GM23338 (cell line): ENCODE data around the gene RAB40B. TPM values are rescaled to one million over a fixed set of nuclear protein-coding genes. Genes with fewer than 3 reads are reported as not detected.
A peak's percentile ranks its signal among the peaks of the same experiment; 100 is the strongest.

ENCODE experiments used
- ATAC-seq: fragments of 200-7000 bp; cut with Tn5 transposase; 3 replicates; pipeline ENCODE4 v1.9.1; 2020
- DNase-seq: peaks from one replicate; pipeline ENCODE4 v3.0.0-alpha.2; 2015; ENCODE audit warnings: low spot score
- H2AFZ ChIP-seq: fragments of 200-600 bp; sonication (generic); 2 replicates; pipeline ENCODE4 v1.8.0; 2016; ENCODE audit warnings: antibody characterized with exemption, mild to moderate bottlenecking, moderate library complexity
- H3F3A ChIP-seq: fragments of 200-600 bp; sonication (generic); replicated peaks from 2 replicates; pipeline ENCODE4 v1.8.0; 2017; ENCODE audit warnings: antibody characterized with exemption, mixed run types, low read depth
- H3K27ac ChIP-seq: fragments of 200-600 bp; sonication (generic); 2 replicates; pipeline ENCODE4 v1.6.1; 2016; ENCODE audit warnings: low read depth
- H3K27me3 ChIP-seq: fragments of 200-600 bp; sonication (generic); 2 replicates; pipeline ENCODE4 v1.8.0; 2016; ENCODE audit warnings: mild to moderate bottlenecking, mixed run types, moderate library complexity; ENCODE audit not compliant: insufficient read depth
- H3K36me3 ChIP-seq: fragments of 200-600 bp; sonication (generic); 2 replicates; pipeline ENCODE4 v1.8.0; 2016; ENCODE audit warnings: mild to moderate bottlenecking; ENCODE audit not compliant: insufficient read depth
- H3K4me1 ChIP-seq: fragments of 200-600 bp; sonication (generic); 2 replicates; pipeline ENCODE4 v1.8.0; 2016; ENCODE audit warnings: mild to moderate bottlenecking, moderate library complexity; ENCODE audit not compliant: insufficient read depth
- H3K4me2 ChIP-seq: fragments of 200-600 bp; sonication (generic); 2 replicates; pipeline ENCODE4 v1.7.1; 2017; ENCODE audit warnings: mixed run types
- H3K4me3 ChIP-seq: fragments of 200-600 bp; sonication (generic); 2 replicates; pipeline ENCODE4 v1.6.1; 2016; ENCODE audit warnings: mixed run types
- H3K79me2 ChIP-seq: fragments of 200-600 bp; sonication (generic); replicated peaks from 2 replicates; pipeline ENCODE4 v1.8.0; 2017; ENCODE audit warnings: mild to moderate bottlenecking; ENCODE audit not compliant: insufficient read depth
- H3K9me2 ChIP-seq: fragments of 200-600 bp; sonication (generic); 2 replicates; pipeline ENCODE4 v1.8.0; 2017; ENCODE audit not compliant: insufficient read depth
- H4K20me1 ChIP-seq: fragments of 200-600 bp; sonication (generic); replicated peaks from 2 replicates; pipeline ENCODE4 v1.8.0; 2017; ENCODE audit warnings: mild to moderate bottlenecking; ENCODE audit not compliant: insufficient read depth
- H3K27ac Mint-ChIP-seq: 2 replicates; pipeline ENCODE4 v1.8.0; 2020; ENCODE audit warnings: inconsistent platforms, mild to moderate bottlenecking, moderate library complexity, mixed read lengths
- H3K27me3 Mint-ChIP-seq: 3 replicates; pipeline ENCODE4 v1.8.0; 2022; ENCODE audit warnings: low read depth, mild to moderate bottlenecking, moderate library complexity, mixed read lengths, inconsistent platforms; ENCODE audit not compliant: insufficient read depth, poor library complexity
- H3K36me3 Mint-ChIP-seq: 3 replicates; pipeline ENCODE4 v1.8.0; 2021; ENCODE audit warnings: low read depth, mild to moderate bottlenecking, inconsistent platforms, moderate library complexity, mixed read lengths
- H3K4me1 Mint-ChIP-seq: 3 replicates; pipeline ENCODE4 v1.8.0; 2020; ENCODE audit warnings: mild to moderate bottlenecking, inconsistent platforms, mixed read lengths
- H3K4me3 Mint-ChIP-seq: 3 replicates; pipeline ENCODE4 v1.8.0; 2021; ENCODE audit warnings: moderate library complexity, mild to moderate bottlenecking, inconsistent platforms, mixed read lengths
- H3K9me3 Mint-ChIP-seq: 3 replicates; pipeline ENCODE4 v1.8.0; 2020; ENCODE audit warnings: moderate library complexity, mild to moderate bottlenecking, inconsistent platforms, mixed read lengths
- CREB1 ChIP-seq: fragments of 250-450 bp; sonication (Bioruptor Pico); IDR thresholded peaks from 2 replicates; pipeline ENCODE4 v1.5.0; 2020; ENCODE audit warnings: low read depth, mild to moderate bottlenecking, moderate library complexity
- EZH2 ChIP-seq: fragments of 200-600 bp; sonication (generic); IDR thresholded peaks from one replicate; pipeline ENCODE4 v1.8.0; 2017; ENCODE audit warnings: antibody characterized with exemption, mild to moderate bottlenecking, low read depth; ENCODE audit not compliant: unreplicated experiment
- EZH2phosphoT487 ChIP-seq: fragments of 200-600 bp; sonication (generic); IDR thresholded peaks from one replicate; pipeline ENCODE4 v1.8.1; 2018; ENCODE audit warnings: antibody characterized with exemption; ENCODE audit not compliant: unreplicated experiment
- JUNB ChIP-seq: IDR thresholded peaks from one replicate; pipeline ENCODE4 v1.6.1; 2016; ENCODE audit warnings: antibody characterized with exemption; ENCODE audit not compliant: unreplicated experiment
- NANOG ChIP-seq: IDR thresholded peaks from 2 replicates; pipeline ENCODE4 v1.6.1; 2016; ENCODE audit warnings: antibody characterized with exemption, borderline replicate concordance
- polyA plus RNA-seq: library from polyadenylated mRNA; unstranded; fragments of >200 nt; fragmentation: Nextera tagmentation; extraction: Ambion mirVana; gene quantifications from 2 replicates; pipeline ENCODE4 v1.2.1, GENCODE V29; 2016
- total RNA-seq: library from RNA; depleted of rRNA; stranded (reverse); fragments of >200 nt; shearing (Covaris generic); gene quantifications from 2 replicates; pipeline ENCODE4 v1.2.3, GENCODE V29; 2014
- TF ChIP-seq, protein P1 (sequence below): fragments of 250-450 bp; sonication (Bioruptor Pico); IDR thresholded peaks from 2 replicates; pipeline ENCODE4 v1.5.0; 2020; ENCODE audit warnings: mild to moderate bottlenecking, moderate library complexity
- TF ChIP-seq, protein P2 (sequence below), 2 experiments: fragments of 200-600 bp in 1 of 2; sonication (generic) in 1 of 2; conservative IDR thresholded peaks; 2 replicates each; pipeline versions ENCODE4 v1.5.1 to v1.6.1; 2016 to 2017; ENCODE audit warnings: antibody characterized with exemption in 2 of 2, low read depth in 2 of 2, mild to moderate bottlenecking in 2 of 2, moderate library complexity in 1 of 2
- TF ChIP-seq, protein P3 (sequence below): IDR thresholded peaks from 2 replicates; pipeline ENCODE4 v1.6.1; 2016; ENCODE audit warnings: antibody characterized with exemption
- TF ChIP-seq, protein P4 (sequence below): IDR thresholded peaks from one replicate; pipeline ENCODE4 v1.6.1; 2018; ENCODE audit warnings: antibody characterized with exemption; ENCODE audit not compliant: unreplicated experiment

Gene RAB40B
- total and polyA plus RNA-seq, 2 experiments from 2014 or later, result 4.2 to 5.2 TPM

DNA sequence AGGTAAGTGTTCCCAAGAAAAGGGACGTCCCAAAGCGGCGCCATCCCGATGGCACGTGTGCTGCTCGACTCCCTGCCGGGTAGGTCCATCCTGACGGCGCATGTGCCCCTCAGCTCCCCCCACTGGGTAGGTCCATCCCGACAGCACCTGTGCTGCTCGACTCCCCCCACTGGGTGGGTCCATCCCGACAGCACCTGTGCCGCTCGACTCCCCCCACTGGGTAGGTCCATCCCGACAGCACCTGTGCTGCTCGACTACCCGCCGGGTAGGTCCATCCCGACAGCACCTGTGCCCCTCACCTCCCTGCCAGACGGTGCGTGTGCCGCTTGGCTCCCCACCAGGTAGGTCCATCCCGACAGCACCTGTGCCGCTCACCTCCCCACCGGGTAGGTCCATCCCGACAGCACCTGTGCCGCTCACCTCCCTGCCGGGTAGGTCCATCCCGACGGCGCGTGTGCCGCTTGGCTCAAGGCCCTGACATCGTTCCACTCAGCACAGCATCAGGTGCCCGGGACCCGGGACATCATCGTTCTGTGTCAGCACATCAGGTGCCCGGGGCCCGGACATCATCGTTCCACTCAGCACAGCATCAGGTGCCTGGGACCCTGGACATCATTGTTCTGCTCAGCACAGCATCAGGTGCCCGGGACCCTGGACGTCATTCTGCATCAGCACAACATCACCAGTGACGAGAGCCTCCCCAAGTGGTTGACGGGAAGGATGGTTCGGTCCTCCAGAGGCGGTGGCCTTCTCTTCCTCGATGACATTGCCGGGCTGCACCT is 31.2 kb upstream of the RAB40B start:
- Mint-ChIP-seq H3K4me3 (no peak overlapping the region), H3K4me1 (no peaks in the 10 kb centered on the region), H3K27ac (no peak overlapping the region), H3K27me3 (peaks cover 8% of the 10 kb centered on the region), H3K9me3 (peaks cover 3% of the 10 kb centered on the region; the same call in 1 of the 3 replicates), H3K36me3 (peaks cover 12% of the 10 kb centered on the region)
- H3K4me1 ChIP-seq, result no peaks in the 10 kb centered on the region
- no peaks in the 10 kb centered on the region for H3K79me2 ChIP-seq
- no peak overlapping the region for H3K4me2 ChIP-seq
- H3K4me3 ChIP-seq, result no peak overlapping the region
- H3K9me2 ChIP-seq, result no peaks in the 10 kb centered on the region
- H4K20me1 ChIP-seq, result no peaks in the 10 kb centered on the region
- H2AFZ ChIP-seq, result no peak overlapping the region
- DNase-seq, result no peak
- peak; percentile 62 for ATAC-seq
- no peak overlapping the region for H3K27ac ChIP-seq
- TF ChIP-seq, protein P1, sequence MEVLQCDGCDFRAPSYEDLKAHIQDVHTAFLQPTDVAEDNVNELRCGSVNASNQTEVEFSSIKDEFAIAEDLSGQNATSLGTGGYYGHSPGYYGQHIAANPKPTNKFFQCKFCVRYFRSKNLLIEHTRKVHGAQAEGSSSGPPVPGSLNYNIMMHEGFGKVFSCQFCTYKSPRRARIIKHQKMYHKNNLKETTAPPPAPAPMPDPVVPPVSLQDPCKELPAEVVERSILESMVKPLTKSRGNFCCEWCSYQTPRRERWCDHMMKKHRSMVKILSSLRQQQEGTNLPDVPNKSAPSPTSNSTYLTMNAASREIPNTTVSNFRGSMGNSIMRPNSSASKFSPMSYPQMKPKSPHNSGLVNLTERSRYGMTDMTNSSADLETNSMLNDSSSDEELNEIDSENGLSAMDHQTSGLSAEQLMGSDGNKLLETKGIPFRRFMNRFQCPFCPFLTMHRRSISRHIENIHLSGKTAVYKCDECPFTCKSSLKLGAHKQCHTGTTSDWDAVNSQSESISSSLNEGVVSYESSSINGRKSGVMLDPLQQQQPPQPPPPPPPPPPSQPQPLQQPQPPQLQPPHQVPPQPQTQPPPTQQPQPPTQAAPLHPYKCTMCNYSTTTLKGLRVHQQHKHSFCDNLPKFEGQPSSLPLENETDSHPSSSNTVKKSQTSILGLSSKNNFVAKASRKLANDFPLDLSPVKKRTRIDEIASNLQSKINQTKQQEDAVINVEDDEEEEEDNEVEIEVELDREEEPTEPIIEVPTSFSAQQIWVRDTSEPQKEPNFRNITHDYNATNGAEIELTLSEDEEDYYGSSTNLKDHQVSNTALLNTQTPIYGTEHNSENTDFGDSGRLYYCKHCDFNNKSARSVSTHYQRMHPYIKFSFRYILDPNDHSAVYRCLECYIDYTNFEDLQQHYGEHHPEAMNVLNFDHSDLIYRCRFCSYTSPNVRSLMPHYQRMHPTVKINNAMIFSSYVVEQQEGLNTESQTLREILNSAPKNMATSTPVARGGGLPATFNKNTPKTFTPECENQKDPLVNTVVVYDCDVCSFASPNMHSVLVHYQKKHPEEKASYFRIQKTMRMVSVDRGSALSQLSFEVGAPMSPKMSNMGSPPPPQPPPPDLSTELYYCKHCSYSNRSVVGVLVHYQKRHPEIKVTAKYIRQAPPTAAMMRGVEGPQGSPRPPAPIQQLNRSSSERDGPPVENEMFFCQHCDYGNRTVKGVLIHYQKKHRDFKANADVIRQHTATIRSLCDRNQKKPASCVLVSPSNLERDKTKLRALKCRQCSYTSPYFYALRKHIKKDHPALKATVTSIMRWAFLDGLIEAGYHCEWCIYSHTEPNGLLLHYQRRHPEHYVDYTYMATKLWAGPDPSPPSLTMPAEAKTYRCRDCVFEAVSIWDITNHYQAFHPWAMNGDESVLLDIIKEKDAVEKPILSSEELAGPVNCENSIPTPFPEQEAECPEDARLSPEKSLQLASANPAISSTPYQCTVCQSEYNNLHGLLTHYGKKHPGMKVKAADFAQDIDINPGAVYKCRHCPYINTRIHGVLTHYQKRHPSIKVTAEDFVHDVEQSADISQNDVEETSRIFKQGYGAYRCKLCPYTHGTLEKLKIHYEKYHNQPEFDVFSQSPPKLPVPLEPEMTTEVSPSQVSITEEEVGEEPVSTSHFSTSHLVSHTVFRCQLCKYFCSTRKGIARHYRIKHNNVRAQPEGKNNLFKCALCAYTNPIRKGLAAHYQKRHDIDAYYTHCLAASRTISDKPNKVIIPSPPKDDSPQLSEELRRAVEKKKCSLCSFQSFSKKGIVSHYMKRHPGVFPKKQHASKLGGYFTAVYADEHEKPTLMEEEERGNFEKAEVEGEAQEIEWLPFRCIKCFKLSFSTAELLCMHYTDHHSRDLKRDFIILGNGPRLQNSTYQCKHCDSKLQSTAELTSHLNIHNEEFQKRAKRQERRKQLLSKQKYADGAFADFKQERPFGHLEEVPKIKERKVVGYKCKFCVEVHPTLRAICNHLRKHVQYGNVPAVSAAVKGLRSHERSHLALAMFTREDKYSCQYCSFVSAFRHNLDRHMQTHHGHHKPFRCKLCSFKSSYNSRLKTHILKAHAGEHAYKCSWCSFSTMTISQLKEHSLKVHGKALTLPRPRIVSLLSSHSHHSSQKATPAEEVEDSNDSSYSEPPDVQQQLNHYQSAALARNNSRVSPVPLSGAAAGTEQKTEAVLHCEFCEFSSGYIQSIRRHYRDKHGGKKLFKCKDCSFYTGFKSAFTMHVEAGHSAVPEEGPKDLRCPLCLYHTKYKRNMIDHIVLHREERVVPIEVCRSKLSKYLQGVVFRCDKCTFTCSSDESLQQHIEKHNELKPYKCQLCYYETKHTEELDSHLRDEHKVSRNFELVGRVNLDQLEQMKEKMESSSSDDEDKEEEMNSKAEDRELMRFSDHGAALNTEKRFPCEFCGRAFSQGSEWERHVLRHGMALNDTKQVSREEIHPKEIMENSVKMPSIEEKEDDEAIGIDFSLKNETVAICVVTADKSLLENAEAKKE, result no peak
- no peak for TF ChIP-seq EZH2
- TF ChIP-seq, protein P2, sequence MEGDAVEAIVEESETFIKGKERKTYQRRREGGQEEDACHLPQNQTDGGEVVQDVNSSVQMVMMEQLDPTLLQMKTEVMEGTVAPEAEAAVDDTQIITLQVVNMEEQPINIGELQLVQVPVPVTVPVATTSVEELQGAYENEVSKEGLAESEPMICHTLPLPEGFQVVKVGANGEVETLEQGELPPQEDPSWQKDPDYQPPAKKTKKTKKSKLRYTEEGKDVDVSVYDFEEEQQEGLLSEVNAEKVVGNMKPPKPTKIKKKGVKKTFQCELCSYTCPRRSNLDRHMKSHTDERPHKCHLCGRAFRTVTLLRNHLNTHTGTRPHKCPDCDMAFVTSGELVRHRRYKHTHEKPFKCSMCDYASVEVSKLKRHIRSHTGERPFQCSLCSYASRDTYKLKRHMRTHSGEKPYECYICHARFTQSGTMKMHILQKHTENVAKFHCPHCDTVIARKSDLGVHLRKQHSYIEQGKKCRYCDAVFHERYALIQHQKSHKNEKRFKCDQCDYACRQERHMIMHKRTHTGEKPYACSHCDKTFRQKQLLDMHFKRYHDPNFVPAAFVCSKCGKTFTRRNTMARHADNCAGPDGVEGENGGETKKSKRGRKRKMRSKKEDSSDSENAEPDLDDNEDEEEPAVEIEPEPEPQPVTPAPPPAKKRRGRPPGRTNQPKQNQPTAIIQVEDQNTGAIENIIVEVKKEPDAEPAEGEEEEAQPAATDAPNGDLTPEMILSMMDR (conservative IDR thresholded peaks at IDR 0.05; ENCODE audit: low read depth in 2 of 2), result no peak
- TF ChIP-seq EZH2phosphoT487, result no peak
- TF ChIP-seq JUNB, result no peak
- TF ChIP-seq CREB1 (CRISPR knock-in tag), result no peak
- TF ChIP-seq, protein P3, sequence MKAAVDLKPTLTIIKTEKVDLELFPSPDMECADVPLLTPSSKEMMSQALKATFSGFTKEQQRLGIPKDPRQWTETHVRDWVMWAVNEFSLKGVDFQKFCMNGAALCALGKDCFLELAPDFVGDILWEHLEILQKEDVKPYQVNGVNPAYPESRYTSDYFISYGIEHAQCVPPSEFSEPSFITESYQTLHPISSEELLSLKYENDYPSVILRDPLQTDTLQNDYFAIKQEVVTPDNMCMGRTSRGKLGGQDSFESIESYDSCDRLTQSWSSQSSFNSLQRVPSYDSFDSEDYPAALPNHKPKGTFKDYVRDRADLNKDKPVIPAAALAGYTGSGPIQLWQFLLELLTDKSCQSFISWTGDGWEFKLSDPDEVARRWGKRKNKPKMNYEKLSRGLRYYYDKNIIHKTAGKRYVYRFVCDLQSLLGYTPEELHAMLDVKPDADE, result no peak
- TF ChIP-seq, protein P4, sequence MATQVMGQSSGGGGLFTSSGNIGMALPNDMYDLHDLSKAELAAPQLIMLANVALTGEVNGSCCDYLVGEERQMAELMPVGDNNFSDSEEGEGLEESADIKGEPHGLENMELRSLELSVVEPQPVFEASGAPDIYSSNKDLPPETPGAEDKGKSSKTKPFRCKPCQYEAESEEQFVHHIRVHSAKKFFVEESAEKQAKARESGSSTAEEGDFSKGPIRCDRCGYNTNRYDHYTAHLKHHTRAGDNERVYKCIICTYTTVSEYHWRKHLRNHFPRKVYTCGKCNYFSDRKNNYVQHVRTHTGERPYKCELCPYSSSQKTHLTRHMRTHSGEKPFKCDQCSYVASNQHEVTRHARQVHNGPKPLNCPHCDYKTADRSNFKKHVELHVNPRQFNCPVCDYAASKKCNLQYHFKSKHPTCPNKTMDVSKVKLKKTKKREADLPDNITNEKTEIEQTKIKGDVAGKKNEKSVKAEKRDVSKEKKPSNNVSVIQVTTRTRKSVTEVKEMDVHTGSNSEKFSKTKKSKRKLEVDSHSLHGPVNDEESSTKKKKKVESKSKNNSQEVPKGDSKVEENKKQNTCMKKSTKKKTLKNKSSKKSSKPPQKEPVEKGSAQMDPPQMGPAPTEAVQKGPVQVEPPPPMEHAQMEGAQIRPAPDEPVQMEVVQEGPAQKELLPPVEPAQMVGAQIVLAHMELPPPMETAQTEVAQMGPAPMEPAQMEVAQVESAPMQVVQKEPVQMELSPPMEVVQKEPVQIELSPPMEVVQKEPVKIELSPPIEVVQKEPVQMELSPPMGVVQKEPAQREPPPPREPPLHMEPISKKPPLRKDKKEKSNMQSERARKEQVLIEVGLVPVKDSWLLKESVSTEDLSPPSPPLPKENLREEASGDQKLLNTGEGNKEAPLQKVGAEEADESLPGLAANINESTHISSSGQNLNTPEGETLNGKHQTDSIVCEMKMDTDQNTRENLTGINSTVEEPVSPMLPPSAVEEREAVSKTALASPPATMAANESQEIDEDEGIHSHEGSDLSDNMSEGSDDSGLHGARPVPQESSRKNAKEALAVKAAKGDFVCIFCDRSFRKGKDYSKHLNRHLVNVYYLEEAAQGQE, result no peak
- TF ChIP-seq NANOG, result no peak
- H3F3A ChIP-seq, result no peaks in the 10 kb centered on the region
- no peaks in the 10 kb centered on the region for H3K36me3 ChIP-seq
- peaks cover under 1% of the 10 kb centered on the region; the same call in 1 of the 2 replicates for H3K27me3 ChIP-seq
